GM13977 (cell line): ENCODE data around the gene ERF.

Source experiments
- DNase-seq: peaks from one replicate; pipeline ENCODE4 v3.0.0; 2012; ENCODE audit warnings: low spot score
- CTCF ChIP-seq: IDR thresholded peaks from 2 replicates; pipeline ENCODE4 v1.5.1; 2012; ENCODE audit warnings: mild to moderate bottlenecking, control low read depth; ENCODE audit not compliant: insufficient read depth; ENCODE audit errors: extremely low read depth, missing control alignments
- in situ Hi-C: fragments of 300-500 bp; cut with MboI; formaldehyde crosslinking; loops from one replicate; pipeline ENCODE4 v1.12.0; 2022; ENCODE audit warnings: low sequenced_read_pairs, low pct_unique_long_range_greater_than_20kb, mixed read lengths, inconsistent platforms; ENCODE audit not compliant: unreplicated experiment

The ERF gene

GRCh38 chr19:42203700-42204099 lies 51.2 kb downstream of the ERF start:
- no peak for TF ChIP-seq CTCF
- DNase-seq, result no peak
- in situ Hi-C loops, result no loop called here

GRCh38 chr19:42202290-42202880 lies 52.5 kb downstream of the ERF start:
- in situ Hi-C loops, result no loop called here
- TF ChIP-seq CTCF, result no peak
- no peak for DNase-seq

- in situ Hi-C loops, result no loop called here
- DNase-seq, result peak; percentile 86
- no peak for TF ChIP-seq CTCF
Observed at GRCh38 chr19:42201489-42202289, 53.2 kb downstream of the ERF start.

- TF ChIP-seq CTCF, result no peak
- no peak for DNase-seq
- in situ Hi-C loops, result no loop called here
Observed at GRCh38 chr19:42200116-42200715, 54.7 kb downstream of the ERF start.

- in situ Hi-C loops, result no loop called here
- DNase-seq, result peak; percentile 86
- peak; percentile 61 for TF ChIP-seq CTCF
Observed at GRCh38 chr19:42199440-42200115, 55.4 kb downstream of the ERF start.

- DNase-seq, result peak; percentile 87
- in situ Hi-C loops, result no loop called here
- no peak for TF ChIP-seq CTCF
Observed at GRCh38 chr19:42198676-42199439, 56.1 kb downstream of the ERF start.
